Stimulated activated naive B cell treated with anti-CD40 and anti-IgM and Interleukin-4, amounts not matched to agents 10 μg/mL and 1 μg/mL and 100 μg/mL, for 72 hours (primary cell): ENCODE results near the gene SPG21.
"Not testable (repeated sequence)": the region's sequence is repeated elsewhere in the genome, so short reads cannot be mapped to it uniquely, and the experiment has no call there.

Source experiments
- ATAC-seq, 2 donors: fragments of 150-1000 bp; cut with Tn5 transposase; replicated peaks; 2 replicates each; pipeline ENCODE4 v1.10.0; 2021; ENCODE audit warnings: moderate library complexity in 1 of 2
- DNase-seq: peaks from one replicate; pipeline ENCODE4 v3.0.0; 2021
- H3K27ac Mint-ChIP-seq: one replicate; pipeline ENCODE4 v1.8.0; 2022; ENCODE audit warnings: mild to moderate bottlenecking, mixed read lengths
- H3K27me3 Mint-ChIP-seq, 2 donors: one replicate each; pipeline ENCODE4 v1.8.0; 2022; ENCODE audit warnings: mixed read lengths in 2 of 2
- H3K36me3 Mint-ChIP-seq, 2 donors: one replicate each; pipeline ENCODE4 v1.8.0; 2022; ENCODE audit warnings: mixed read lengths in 2 of 2, mild to moderate bottlenecking in 1 of 2
- H3K4me1 Mint-ChIP-seq, 2 donors: one replicate each; pipeline ENCODE4 v1.8.0; 2022; ENCODE audit warnings: mixed read lengths in 2 of 2, mild to moderate bottlenecking in 1 of 2
- H3K4me3 Mint-ChIP-seq, 2 donors: one replicate each; pipeline ENCODE4 v1.8.0; 2022; ENCODE audit warnings: mild to moderate bottlenecking in 2 of 2, mixed read lengths in 2 of 2, moderate library complexity in 1 of 2
- H3K9me3 Mint-ChIP-seq, 2 donors: one replicate each; pipeline ENCODE4 v1.8.0; 2022; ENCODE audit warnings: mixed read lengths in 2 of 2, mild to moderate bottlenecking in 1 of 2

The SPG21 gene

DNA sequence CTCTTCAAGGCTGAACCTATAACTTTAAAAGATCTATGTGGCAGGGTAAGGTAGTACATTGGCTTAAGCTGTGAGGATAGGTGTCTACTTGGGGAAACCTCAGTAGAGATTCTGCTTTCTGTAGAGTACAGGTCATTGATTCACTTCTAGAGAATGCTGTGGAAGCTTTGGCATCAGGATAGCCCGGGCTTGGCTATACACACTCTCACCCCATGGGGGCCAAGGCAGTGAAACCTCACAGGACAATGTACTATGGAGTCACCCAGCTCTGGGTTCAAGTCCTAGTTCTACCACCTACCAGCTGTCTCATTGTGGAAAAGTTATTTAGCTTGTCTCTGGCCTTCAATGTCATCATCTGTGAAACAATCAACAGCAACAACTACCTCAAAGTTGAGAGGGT, 30.7 kb upstream of the SPG21 start:
- ATAC-seq (peak in 1 of 2 donors; percentile 36), DNase-seq (no peak)
- Mint-ChIP-seq H3K36me3 (peaks cover 25 to 45% of the 10 kb centered on the region in 2 donors), H3K4me3 (no peak overlapping the region), H3K27ac (no peak overlapping the region), H3K4me1 (no peaks in the 10 kb centered on the region), H3K27me3 (no peaks in the 10 kb centered on the region), H3K9me3 (no peaks in the 10 kb centered on the region)

DNA sequence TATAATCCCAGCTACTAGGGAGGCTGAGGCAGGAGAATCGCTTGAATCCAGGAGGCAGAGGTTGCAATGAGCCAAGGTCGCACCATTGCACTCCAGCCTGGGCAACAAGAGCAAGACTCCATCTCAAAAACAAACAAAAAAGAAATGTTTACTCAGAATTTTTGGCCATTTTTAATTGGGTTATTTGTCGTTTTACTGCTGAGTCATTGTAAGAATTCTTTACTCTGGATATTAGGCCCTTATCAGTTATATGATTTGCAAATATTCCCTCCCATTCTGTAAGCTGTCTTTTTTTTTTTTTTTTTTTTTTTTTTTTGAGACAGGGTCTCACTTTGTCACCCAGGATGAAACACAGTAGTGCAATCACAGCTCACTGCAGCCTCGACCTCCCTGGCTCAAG, 21.5 kb upstream of the SPG21 start:
- not testable (repeated sequence) for H3K4me3 Mint-ChIP-seq, H3K9me3 Mint-ChIP-seq, DNase-seq, H3K27me3 Mint-ChIP-seq, ATAC-seq, H3K27ac Mint-ChIP-seq, H3K4me1 Mint-ChIP-seq
- peaks cover 32 to 46% of the 10 kb centered on the region in 2 donors for H3K36me3 Mint-ChIP-seq

DNA sequence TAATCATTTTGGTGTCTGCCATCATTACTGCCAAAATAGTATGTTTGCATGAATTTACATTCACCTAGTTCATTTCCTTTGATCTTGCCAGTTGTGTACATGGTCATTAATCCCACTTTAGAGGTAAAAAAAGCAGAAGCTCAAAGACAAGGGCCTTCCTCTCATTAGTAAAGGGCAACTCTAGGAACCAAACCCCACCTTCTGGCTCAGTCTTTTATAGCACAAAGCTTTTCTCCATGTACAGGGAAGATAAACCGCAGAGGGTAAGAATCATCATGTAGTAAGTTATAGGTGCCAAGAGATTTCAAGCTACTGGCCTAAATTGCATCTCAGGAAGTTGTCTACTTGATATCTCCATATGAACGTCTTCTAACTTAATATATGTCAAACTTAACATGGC, 19.3 kb upstream of the SPG21 start:
- H3K4me1 Mint-ChIP-seq = peaks cover 0 to 10% of the 10 kb centered on the region in 2 donors
- H3K4me3 Mint-ChIP-seq = no peak overlapping the region
- no peak overlapping the region for H3K27ac Mint-ChIP-seq
- peaks cover 16 to 34% of the 10 kb centered on the region in 2 donors for H3K36me3 Mint-ChIP-seq
- DNase-seq = no peak
- H3K9me3 Mint-ChIP-seq = peaks cover 3 to 5% of the 10 kb centered on the region in 2 donors
- no peak for ATAC-seq
- no peaks in the 10 kb centered on the region for H3K27me3 Mint-ChIP-seq

DNA sequence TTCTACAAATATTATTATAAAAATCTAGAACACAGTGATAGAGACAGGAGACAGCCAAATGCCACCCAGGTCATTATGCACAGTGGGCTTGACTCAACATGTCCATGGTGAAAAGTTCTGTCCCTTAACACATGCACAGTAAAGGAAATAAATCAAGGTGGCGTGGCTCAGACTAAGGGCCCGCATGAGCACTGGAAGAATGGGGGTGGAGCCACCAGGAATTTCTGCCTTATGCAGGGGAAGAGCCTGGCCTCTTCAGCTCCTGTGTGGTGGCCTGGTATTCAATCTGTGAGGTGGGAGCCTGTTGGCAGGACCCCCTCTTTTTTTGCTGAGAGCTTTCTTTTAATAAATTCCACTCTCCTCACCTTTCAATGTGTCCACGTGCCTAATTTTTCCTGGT, 17.2 kb upstream of the SPG21 start:
- Mint-ChIP-seq H3K27ac (no peak overlapping the region), H3K4me1 (peaks cover 0 to 10% of the 10 kb centered on the region in 2 donors), H3K9me3 (no peaks in the 10 kb centered on the region), H3K36me3 (peaks cover 4 to 24% of the 10 kb centered on the region in 2 donors), H3K4me3 (no peak overlapping the region), H3K27me3 (no peaks in the 10 kb centered on the region)
- no peak for DNase-seq
- no peak for ATAC-seq

DNA sequence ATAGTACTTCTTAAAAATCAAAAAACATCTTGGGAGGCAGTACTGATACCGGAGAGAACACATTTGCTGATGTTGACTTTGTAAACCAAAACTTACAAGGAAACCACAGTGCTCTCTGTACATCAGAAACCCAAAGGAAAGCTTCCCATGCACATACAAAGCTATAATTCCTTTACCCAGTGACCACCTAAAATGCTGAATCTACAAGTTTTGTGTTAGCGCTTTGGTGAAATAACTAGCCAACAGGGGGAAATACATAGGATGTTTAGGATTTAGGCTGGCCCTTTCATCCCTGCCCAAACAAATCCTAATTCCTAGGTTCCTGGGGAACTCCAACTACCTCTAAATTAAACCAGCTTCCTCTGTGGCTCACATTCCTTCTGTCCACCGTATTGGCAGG, 15.3 kb upstream of the SPG21 start:
- Mint-ChIP-seq H3K36me3 (peaks cover 4 to 23% of the 10 kb centered on the region in 2 donors), H3K9me3 (no peaks in the 10 kb centered on the region), H3K4me1 (peaks cover 0 to 8% of the 10 kb centered on the region in 2 donors), H3K27ac (no peak overlapping the region), H3K4me3 (no peak overlapping the region), H3K27me3 (no peaks in the 10 kb centered on the region)
- no peak for DNase-seq
- no peak for ATAC-seq

DNA sequence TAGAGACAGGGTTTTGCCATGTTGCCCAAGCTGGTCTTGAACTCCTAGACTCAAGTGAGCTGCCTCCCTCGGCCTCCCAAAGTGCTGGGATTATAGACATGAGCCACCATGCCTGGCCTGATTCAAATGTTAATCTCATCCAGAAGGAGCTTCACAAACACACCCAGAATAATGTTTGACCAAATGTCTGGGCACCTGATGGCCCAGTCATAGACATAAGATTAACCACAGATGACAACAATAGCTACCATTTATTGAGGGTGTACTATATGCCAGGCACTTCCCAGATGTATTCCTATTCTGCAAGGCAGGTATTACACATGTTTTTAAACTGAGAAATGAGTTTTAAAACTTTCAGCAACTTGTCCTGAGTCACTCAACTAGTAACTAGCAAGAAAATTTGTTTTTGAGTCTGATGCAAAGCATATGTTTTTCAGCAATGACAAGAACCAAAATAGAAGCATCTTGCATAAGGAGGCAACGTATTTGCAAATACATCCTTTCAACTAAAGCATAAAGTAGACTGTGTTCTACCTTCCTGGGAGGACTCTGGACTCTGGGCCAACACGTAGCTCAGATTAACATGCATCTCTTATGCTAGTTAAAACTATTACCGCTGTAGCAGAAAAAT, 8.1 kb upstream of the SPG21 start:
- Mint-ChIP-seq H3K36me3 (peaks cover 2 to 6% of the 10 kb centered on the region in 2 donors), H3K9me3 (no peaks in the 10 kb centered on the region), H3K4me3 (no peak overlapping the region), H3K4me1 (peaks cover 2 to 4% of the 10 kb centered on the region in 2 donors), H3K27ac (no peak overlapping the region), H3K27me3 (no peaks in the 10 kb centered on the region)
- DNase-seq = no peak
- no peak for ATAC-seq

DNA sequence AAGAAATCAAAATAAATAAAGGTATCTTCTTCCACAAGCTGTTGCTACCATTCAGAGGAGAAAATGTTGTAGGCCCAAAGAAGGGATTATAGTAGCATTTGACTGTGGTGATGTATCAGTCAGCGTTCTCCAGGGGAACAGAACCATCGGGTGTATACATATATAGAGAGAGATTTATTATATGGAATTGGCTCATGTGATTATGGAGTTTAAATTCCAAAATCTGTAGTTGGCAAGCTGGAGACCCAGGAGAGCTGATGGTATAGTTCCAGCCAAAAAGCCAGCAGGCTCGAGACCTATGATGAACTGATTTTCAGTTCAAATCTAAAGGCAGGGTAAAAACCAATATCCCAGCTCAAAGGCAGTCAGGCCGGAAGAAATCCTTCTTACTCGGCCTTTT, 7.4 kb upstream of the SPG21 start:
- no peak for DNase-seq
- ATAC-seq = no peak
- Mint-ChIP-seq H3K4me3 (no peak overlapping the region), H3K4me1 (peaks cover 3 to 5% of the 10 kb centered on the region in 2 donors), H3K27ac (no peak overlapping the region), H3K27me3 (no peaks in the 10 kb centered on the region), H3K9me3 (no peaks in the 10 kb centered on the region), H3K36me3 (peaks cover 0 to 4% of the 10 kb centered on the region in 2 donors)

DNA sequence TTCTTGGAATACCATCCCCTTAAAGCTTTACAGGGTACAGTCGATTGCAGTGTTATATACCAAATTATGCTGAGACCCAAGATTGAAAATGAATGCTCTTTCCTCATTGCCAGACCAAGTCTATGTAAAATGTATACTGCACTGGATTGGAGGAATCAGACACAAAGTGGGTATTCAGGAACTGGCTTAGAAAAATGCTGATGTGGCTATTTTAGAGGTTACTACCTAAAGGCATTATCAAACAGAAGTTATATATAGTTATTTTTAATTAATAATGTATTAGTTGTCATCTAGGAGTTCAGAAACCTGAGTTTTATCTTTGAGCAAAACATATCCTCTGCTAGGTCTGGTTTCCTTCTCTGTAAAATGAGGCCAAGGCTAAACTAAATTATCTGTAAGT, 3.6 kb upstream of the SPG21 start:
- Mint-ChIP-seq H3K27me3 (no peaks in the 10 kb centered on the region), H3K36me3 (peaks cover 5 to 9% of the 10 kb centered on the region in 2 donors), H3K4me1 (peaks cover 11 to 24% of the 10 kb centered on the region in 2 donors), H3K27ac (peak overlapping the region; percentile 71), H3K4me3 (no peak overlapping the region), H3K9me3 (no peaks in the 10 kb centered on the region)
- ATAC-seq = no peak
- no peak for DNase-seq

DNA sequence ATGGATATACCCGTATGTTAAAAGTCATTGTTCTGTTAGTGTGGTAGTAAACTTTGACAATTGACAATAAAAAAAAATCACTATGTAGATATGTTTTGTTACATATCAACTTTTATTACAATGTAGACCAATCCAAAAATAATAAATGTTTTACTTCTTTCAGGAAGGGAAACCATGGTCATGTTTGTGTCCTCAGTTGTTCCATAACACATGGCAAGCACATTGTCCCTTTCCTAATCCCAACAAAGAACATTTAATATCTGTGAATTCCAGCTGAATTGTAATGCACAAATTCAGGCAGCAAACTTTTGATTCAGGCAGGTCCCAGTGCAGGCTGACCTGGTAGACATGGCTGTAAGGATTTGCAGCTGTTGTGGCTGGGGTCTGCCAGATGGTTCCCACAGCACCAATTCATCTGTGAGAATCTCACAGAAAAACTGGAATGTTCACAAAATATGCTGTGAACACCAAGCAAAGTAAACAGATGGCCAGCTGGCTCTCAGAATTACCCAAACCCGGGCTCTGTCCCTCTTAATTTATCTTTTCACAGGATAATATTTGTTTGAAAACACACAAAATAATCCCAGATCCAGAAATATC, 1.9 kb upstream of the SPG21 start:
- peaks cover 19 to 40% of the 10 kb centered on the region in 2 donors for H3K4me1 Mint-ChIP-seq
- peak overlapping the region; percentile 14 for H3K27ac Mint-ChIP-seq
- no peaks in the 10 kb centered on the region for H3K9me3 Mint-ChIP-seq
- DNase-seq = no peak
- no peak overlapping the region for H3K4me3 Mint-ChIP-seq
- no peak for ATAC-seq
- H3K27me3 Mint-ChIP-seq = no peaks in the 10 kb centered on the region
- H3K36me3 Mint-ChIP-seq = peaks cover 9 to 18% of the 10 kb centered on the region in 2 donors

DNA sequence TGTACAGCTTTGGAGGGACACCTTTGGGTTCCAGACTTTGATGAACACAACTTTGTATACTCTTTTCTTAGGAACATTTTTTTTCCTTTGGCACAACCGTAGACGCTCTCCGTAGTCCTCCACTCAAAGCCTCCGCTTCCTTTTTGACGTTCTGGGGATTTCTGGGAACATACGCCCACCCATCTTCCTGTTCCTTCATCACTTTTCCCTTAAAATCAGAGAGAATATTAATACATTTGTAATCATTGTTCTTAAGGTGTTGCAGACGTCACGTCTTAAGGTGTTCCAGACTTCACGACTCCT, 405 bp upstream of the SPG21 start:
- H3K27ac Mint-ChIP-seq = peak overlapping the region; percentile 84
- DNase-seq (no peak), ATAC-seq (no peak)
- H3K4me3 Mint-ChIP-seq = peak overlapping the region; percentile 64 to 94
- no peaks in the 10 kb centered on the region for H3K27me3 Mint-ChIP-seq
- H3K9me3 Mint-ChIP-seq = no peaks in the 10 kb centered on the region
- peaks cover 13 to 21% of the 10 kb centered on the region in 2 donors for H3K36me3 Mint-ChIP-seq
- H3K4me1 Mint-ChIP-seq = peaks cover 25 to 49% of the 10 kb centered on the region in 2 donors

DNA sequence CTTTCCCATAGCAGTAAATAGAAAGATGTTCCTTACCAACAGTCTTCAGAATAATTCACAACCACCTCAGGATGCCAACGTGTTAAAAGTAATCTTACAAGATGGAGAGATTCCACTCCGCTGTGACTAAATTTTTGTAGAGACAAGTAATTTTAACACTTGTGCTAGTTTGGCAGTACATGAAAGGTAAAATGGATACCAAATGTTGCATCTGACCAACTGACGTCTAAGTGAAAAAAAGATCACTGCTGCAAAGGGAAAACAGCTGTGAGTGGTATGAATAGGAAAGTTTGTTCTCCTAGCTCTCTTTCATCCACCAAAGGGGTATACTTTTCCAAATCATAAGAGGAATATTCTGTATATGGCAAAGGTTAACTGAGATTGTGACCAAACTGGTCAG, 2.6 kb downstream of the SPG21 start:
- Mint-ChIP-seq H3K27ac (no peak overlapping the region), H3K27me3 (no peaks in the 10 kb centered on the region), H3K4me3 (no peak overlapping the region), H3K9me3 (no peaks in the 10 kb centered on the region), H3K4me1 (peaks cover 30 to 63% of the 10 kb centered on the region in 2 donors), H3K36me3 (peaks cover 19 to 32% of the 10 kb centered on the region in 2 donors)
- ATAC-seq (no peak), DNase-seq (no peak)

DNA sequence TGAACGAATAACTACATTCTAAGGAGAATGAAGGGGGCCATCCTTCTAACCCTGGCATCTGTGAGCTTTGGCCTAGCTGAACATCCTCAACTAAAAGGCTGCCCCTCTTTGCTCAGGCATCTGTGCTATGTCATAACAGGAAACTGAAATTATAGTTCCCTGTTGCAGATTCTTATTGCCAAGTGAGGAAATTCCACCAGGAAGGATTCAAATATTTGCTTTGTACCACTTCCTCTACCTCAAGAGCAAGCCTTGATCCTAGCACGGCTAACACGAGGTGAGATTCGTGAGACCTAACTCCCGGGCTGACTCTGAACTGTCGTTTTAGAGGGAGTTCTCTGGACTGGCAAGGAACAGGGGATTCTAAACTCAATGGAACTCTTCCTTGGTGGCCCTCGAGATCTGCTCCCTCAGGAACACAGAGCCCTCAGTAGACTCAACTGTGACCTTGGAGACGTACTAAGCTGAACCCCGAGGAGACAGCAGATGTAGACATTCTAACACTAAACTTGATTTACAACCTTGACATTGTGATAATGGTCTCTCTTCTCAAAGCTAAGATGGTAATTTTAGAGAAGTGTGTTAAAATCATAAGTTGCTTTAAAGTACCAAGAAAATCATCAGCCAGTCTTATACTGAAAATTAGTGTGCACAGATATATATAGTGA, 4.2 kb downstream of the SPG21 start:
- peak overlapping the region in 1 of 2 donors; percentile 32 for H3K4me3 Mint-ChIP-seq
- no peaks in the 10 kb centered on the region for H3K27me3 Mint-ChIP-seq
- DNase-seq = no peak
- no peak for ATAC-seq
- peaks cover 30 to 58% of the 10 kb centered on the region in 2 donors for H3K4me1 Mint-ChIP-seq
- peaks cover 19 to 36% of the 10 kb centered on the region in 2 donors for H3K36me3 Mint-ChIP-seq
- peak overlapping the region; percentile 89 for H3K27ac Mint-ChIP-seq
- H3K9me3 Mint-ChIP-seq = no peaks in the 10 kb centered on the region

DNA sequence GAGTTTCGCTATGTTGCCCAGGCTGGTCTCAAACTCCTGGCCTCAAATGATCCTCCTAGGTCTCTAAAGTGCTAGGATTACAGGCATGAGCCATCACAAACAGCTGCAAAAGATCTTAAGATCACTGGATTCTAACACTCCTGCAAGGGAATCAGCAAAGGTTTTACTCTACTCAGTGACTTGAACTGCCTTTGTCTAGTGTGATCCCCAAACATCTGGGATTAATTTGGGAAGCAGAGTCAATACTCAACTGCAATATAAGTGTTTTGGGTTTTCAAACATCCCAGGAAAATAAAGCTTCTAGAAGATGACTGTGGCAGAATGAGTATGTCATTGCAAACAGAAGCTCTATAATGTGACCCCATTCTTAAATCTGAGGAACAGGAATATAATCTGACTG, 7.2 kb downstream of the SPG21 start:
- H3K9me3 Mint-ChIP-seq = no peaks in the 10 kb centered on the region
- peaks cover 27 to 41% of the 10 kb centered on the region in 2 donors for H3K36me3 Mint-ChIP-seq
- no peak for ATAC-seq
- H3K4me3 Mint-ChIP-seq = no peak overlapping the region
- H3K4me1 Mint-ChIP-seq = peaks cover 20 to 36% of the 10 kb centered on the region in 2 donors
- no peaks in the 10 kb centered on the region for H3K27me3 Mint-ChIP-seq
- no peak overlapping the region for H3K27ac Mint-ChIP-seq
- DNase-seq = no peak

DNA sequence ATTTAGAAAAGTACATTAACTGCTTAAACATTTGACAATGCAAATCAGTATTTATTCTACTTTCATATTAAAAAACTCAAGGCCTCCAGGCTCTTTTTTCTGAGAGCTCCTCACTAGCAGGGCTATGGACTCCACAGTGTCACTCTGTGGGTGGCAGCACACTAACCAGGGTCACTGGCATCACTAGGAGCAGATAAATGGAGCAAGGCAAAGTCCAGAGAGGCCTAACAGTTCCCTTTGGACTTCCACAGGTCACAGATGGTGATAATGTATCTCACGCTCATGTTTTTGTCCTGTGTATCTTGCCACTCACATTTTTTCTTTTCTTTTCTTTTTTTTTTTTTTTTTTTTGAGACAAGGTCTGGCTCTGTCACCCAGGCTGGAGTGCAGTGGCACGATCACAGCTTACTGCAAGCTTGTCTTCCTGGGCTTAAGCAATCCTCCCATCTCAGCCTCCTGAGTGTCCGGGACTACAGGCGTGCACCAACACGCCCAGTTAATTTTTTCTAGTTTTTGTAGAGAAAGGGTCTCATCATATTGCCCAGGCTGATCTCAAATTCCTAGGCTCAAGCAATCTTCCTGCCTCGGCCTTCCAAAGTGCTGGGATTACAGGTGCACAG, 7.8 kb downstream of the SPG21 start:
- ATAC-seq (no peak), DNase-seq (no peak)
- H3K9me3 Mint-ChIP-seq = no peaks in the 10 kb centered on the region
- peaks cover 17 to 31% of the 10 kb centered on the region in 2 donors for H3K4me1 Mint-ChIP-seq
- peaks cover 23 to 42% of the 10 kb centered on the region in 2 donors for H3K36me3 Mint-ChIP-seq
- H3K27me3 Mint-ChIP-seq = no peaks in the 10 kb centered on the region
- no peak overlapping the region for H3K27ac Mint-ChIP-seq
- H3K4me3 Mint-ChIP-seq = no peak overlapping the region
